ELF-1 (cell line): ENCODE results near the gene PITPNC1.
"Not testable (repeated sequence)": the region's sequence is repeated elsewhere in the genome, so short reads cannot be mapped to it uniquely, and the experiment has no call there.

Experiments
- DNase-seq: peaks from one replicate; pipeline ENCODE4 v3.0.0-alpha.2; 2016; ENCODE audit warnings: low read depth, low spot score

Gene PITPNC1

GRCh38 chr17:67488161-67488560 is 111.1 kb downstream of the PITPNC1 start:
- peak; percentile 76 for DNase-seq

GRCh38 chr17:67488768-67489167 is 111.7 kb downstream of the PITPNC1 start:
- no peak for DNase-seq

- no peak for DNase-seq
These were observed 112.2 kb downstream of the PITPNC1 start for GRCh38 chr17:67489273-67489672.

- DNase-seq: peak; percentile 77
These were observed 113.4 kb downstream of the PITPNC1 start for GRCh38 chr17:67490471-67490870.

GRCh38 chr17:67491009-67491680 is 114.1 kb downstream of the PITPNC1 start:
- DNase-seq: peak; percentile 73

- no peak for DNase-seq
These were observed 114.6 kb downstream of the PITPNC1 start for GRCh38 chr17:67491681-67492024.

- no peak for DNase-seq
These were observed 115.2 kb downstream of the PITPNC1 start for GRCh38 chr17:67492251-67492740.

GRCh38 chr17:67492824-67493517 is 115.9 kb downstream of the PITPNC1 start:
- no peak for DNase-seq

- DNase-seq: no peak
These were observed 116.7 kb downstream of the PITPNC1 start for GRCh38 chr17:67493812-67494211.

GRCh38 chr17:67495534-67495933 is 118.5 kb downstream of the PITPNC1 start:
- DNase-seq: not testable (repeated sequence)

- DNase-seq: no peak
These were observed 119.2 kb downstream of the PITPNC1 start for GRCh38 chr17:67496286-67496685.

GRCh38 chr17:67499685-67500084 is 122.6 kb downstream of the PITPNC1 start:
- DNase-seq: no peak

GRCh38 chr17:67500261-67500660 is 123.2 kb downstream of the PITPNC1 start:
- DNase-seq: no peak

- DNase-seq: no peak
These were observed 123.7 kb downstream of the PITPNC1 start for GRCh38 chr17:67500677-67501300.

- DNase-seq: no peak
These were observed 125.1 kb downstream of the PITPNC1 start for GRCh38 chr17:67502151-67502550.

GRCh38 chr17:67503184-67503583 is 126.1 kb downstream of the PITPNC1 start:
- DNase-seq: no peak

GRCh38 chr17:67503739-67504138 is 126.7 kb downstream of the PITPNC1 start:
- no peak for DNase-seq

- no peak for DNase-seq
These were observed 127.1 kb downstream of the PITPNC1 start for GRCh38 chr17:67504182-67504581.

- DNase-seq: no peak
These were observed 129.9 kb downstream of the PITPNC1 start for GRCh38 chr17:67506966-67507365.

GRCh38 chr17:67509390-67510287 is 132.6 kb downstream of the PITPNC1 start:
- DNase-seq: peak; percentile 68

GRCh38 chr17:67511012-67511411 is 133.9 kb downstream of the PITPNC1 start:
- no peak for DNase-seq

GRCh38 chr17:67511804-67512203 is 134.7 kb downstream of the PITPNC1 start:
- DNase-seq: no peak
